Measurements from ENCODE around the gene TGIF1.
"Not testable (repeated sequence)": the region's sequence is repeated elsewhere in the genome, so short reads cannot be mapped to it uniquely, and the experiment has no call there.

The TGIF1 gene

DNA sequence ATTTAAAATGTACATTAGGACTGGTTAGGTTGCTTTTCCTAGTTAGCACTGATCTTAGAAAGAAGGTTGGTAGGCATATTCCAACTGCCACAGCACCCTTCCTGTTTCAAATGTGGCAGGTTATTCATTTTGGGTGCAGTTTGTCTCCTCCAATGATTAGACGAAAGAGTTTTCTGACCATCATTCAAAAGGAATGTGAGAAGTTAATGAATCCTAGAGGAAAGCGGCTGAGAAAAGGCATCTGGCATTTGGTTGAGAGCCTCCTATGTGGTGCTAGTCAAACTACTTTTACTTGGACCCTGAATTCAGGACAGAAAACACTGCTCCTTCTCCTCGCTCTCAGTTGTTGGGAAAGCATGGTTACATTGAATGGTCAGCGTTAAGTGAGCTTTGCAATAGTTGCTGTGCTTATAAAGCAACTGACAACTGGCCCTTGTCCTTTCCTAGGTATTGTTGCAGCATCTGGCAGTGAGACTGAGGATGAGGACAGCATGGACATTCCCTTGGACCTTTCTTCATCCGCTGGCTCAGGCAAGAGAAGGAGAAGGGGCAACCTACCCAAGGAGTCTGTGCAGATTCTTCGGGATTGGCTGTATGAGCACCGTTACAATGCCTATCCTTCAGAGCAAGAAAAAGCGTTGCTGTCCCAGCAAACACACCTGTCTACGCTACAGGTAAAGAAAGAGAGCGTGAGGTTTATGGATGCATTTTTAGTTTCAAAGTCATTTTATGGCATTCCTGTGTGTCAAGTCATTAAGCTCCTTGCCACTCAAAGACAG lies 6.1 kb downstream of the TGIF1 start:
- no peak for DNase-seq (ENCODE audit: low read depth)

DNA sequence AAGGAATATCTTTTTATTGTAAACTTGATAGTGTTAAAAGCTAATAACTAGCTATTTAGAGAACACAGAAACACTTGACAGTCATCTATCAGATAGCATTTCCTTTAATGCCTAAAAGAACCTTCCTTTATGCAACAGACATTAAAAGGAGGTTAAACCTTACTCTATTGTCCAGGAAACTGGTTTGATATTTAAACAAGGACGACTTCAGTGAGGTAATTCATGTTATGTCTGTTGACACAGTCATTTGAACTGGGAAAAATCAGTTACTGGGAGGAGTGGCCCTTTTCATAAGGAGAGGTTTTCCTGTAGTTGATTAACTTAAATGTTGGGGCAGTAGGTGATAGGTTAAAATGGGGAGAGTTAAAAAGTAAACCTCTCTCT lies 6.7 kb downstream of the TGIF1 start:
- no peak for DNase-seq (ENCODE audit: low read depth)

DNA sequence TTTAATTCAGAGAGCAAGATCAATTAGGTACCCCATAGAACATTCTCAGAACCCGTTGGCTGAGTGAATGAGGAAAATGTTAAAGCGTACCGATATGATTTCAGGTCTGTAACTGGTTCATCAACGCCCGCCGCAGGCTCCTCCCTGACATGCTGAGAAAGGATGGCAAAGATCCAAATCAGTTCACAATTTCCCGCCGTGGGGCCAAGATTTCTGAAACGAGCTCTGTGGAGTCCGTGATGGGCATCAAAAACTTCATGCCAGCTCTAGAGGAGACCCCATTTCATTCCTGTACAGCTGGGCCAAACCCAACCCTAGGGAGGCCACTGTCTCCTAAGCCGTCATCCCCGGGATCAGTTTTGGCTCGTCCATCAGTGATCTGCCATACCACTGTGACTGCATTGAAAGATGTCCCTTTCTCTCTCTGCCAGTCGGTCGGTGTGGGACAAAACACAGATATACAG lies 7.3 kb downstream of the TGIF1 start:
- DNase-seq (ENCODE audit: low read depth): no peak

DNA sequence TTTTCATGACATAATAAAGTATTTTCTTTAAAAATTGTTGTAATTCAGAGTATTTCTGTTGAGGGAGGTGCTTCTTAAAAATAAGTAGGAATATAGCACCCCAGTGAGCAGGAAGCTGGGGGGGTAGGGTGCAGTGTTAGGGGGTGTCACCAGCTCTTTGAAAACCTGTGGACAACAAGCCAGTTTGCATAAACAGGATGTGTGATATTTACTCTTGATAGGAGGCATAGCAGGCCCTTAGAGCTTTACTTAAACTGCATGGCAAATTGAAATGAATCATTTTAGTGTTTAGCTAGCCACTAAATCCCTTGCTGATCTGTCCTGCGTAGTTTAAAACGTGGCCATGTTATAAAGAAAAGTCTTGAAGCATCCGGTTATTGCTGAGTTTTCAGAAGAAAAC lies 8.4 kb downstream of the TGIF1 start:
- no peak for DNase-seq (ENCODE audit: low read depth)

DNA sequence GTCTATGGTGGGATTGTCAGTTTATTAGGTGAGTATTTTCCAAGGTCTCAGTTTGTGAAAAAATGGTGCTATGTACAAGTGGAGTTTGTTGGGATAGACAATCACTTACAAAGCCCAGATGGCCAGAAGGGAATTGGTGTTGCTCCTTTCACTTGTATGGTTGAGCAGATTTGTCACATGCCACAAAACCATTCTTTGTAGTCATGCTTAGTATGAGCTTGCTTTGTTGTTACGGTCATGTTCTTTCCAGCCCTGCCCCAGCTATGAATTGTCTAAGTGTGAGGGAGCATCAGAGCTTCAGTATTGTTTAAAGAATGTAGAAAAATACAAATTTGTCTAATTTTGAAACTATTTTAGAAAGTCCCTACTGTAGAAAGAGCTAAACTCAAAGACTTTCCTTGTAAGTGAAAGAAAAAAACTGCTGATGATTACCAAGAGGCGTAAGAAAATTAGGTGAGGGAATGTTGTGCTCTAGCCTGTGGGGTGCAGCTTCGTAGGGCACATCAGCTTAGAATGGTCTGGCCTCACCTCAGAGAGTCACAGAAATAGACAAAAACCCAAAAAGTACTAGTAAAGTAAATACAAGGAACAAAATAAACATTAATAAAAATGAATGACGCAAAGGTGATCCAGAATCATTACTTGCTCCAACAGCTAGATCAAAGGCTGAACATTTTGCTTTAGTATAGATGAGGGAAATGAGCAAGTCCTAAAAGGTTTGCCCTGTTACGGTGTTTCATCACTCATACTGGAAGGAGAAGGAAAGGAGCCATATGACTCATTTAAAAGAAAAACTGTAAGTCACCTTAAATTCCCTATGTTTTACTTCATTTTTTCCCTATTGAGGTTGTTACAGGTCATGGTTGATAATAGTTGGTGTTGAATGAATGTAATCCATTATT lies 9.2 kb downstream of the TGIF1 start:
- DNase-seq (ENCODE audit: low read depth): no peak

DNA sequence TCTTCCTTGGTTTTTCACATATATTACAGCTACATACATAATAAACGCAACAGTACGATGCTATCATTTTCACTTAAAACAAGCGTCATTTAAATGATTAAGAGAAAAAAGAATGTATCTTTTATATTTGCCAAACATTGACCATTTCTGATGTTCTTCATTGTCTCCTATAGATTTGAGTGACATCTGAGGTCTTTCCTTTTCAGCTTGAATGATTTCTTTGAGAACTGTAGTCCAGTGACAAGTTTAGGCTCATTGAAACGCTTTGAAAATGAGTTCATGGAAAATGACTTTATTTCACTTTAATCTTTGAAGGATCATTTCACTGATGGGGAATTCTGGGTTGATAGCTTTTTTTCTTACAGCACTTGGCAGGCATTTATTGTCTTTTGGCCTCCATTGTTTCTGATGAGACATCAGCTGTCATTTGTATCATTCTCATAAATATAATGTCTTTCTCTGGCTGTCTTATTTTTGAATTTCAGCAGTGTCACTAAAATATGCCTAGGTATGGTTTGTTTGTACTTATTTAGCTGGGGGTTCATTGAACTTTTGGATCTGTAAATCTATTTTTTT lies 10.9 kb downstream of the TGIF1 start:
- DNase-seq (ENCODE audit: low read depth): no peak

DNA sequence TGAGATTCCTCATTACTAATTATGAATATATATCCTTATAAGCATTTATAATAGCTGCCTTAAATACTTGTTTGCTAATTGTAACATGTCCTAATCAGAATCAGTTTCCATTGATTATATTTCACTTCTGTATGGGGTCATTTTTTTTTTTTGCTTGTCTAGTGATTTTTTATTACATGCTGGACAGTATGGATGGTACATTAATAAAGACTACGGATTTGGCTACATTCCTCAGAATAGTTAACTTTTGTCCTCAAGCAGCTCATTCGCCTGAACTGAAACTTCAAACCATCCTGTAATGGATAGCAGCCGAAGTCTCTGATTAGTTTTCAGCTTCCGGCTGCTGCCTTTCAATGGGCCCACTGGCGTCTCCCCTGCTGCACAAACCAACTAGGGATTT lies 11.7 kb downstream of the TGIF1 start:
- DNase-seq (ENCODE audit: low read depth): no peak

DNA sequence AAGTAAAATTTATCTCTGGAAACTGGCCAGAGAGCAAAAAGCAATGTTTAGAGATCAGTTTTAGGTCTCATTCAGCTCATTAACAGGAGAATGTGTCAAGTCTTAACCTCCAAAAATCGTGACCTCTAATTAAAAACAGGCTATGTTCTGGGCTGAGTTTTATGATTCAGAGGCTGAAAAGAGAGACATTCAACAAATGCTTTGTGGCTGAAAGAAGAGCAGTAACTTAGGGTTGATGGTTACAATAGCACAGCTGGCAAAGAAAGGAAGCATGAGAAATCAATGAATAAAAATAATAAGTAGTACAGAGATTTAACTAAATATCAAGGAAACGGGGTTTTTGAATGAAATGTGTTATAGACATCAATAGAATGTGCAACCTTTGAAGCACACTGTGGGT lies 13.1 kb downstream of the TGIF1 start:
- DNase-seq (ENCODE audit: low read depth): no peak

DNA sequence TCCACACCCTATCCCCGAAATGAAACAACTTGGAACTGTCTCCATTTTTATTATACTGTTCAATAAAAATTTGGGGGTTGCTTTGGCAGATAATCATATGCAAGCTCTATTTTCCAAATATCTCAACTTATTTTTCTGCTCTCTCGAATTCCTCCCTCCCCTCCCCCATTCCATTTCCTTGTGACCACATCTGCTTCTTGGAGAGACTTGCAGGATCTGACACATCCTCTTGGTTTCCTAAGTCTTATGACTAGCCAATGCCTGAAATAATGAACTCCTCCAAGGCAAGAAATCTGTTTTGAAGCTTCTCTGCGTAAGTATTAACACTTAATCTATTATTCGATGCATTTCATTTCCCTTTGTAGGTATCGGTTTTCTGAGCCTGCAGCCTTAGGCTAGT lies 16.1 kb downstream of the TGIF1 start:
- DNase-seq (ENCODE audit: low read depth): no peak

DNA sequence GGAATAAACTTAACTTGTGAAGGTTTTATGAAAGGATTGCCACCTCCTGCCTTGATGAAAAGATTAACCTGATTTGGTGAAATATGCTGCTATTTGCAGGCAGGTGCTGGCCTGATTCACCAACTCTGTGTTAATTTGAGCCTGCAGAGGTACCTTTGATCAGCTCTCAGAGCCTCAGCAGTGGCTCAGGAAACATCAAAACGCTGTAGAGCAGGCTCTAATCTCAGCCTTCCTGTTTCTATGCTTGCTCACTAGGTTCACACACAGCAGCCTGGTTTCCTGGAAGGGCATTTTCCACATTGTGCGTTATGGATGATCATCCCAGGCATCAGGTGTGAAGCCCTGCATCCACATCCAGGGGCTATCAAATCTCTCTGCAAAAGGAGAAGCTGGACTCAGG lies 16.9 kb downstream of the TGIF1 start:
- no peak for DNase-seq (ENCODE audit: low read depth)

DNA sequence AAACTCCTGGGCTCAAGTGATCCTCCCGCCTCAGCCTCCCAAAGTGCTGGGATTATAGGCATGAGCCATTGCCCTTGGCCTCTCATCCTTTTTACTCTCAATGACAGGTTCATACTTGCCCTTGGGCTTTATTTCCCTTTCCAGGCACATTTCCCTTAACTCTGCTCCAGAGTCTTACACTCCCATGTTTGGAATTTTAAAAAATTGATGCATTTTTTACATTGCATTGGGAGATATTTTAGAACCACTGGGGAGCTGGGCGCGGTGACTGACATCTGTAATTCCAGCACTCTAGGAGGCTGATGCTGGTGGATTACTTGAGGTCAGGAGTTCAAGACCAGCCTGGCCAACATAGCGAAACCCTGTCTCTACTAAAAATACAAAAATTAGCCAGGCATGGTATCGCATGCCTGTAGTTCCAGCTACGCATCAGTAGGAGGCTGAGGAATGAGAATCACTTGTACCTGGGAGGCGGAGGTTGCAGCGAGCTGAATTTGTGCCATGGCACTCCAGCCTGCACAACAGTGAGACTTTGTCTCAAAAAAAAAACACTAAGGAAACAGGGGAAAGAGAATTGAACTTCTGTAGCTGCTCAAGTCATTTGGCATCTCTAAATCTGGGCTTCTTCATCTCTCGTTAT lies 18.2 kb downstream of the TGIF1 start:
- DNase-seq (ENCODE audit: low read depth): no peak

DNA sequence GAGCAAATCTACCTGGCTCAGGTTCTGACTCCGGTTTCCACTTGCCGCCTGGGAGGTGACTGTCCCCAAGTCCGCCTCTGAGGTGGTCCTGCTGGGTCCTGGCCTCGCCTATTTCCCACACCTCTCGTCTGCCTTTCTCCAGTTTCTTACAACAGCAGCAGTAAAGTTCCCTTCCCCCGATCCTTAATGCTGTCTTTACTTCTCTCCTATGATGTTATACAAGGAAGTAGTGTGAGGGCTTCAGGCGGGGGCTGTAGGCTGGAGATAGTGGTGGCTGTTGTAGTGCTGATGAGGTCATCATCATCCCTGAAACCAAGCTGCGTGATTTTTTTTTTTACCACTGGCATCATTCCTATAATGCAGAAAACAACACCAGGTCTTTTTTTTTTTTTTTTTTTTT lies 18.9 kb downstream of the TGIF1 start:
- DNase-seq (ENCODE audit: low read depth): no peak

DNA sequence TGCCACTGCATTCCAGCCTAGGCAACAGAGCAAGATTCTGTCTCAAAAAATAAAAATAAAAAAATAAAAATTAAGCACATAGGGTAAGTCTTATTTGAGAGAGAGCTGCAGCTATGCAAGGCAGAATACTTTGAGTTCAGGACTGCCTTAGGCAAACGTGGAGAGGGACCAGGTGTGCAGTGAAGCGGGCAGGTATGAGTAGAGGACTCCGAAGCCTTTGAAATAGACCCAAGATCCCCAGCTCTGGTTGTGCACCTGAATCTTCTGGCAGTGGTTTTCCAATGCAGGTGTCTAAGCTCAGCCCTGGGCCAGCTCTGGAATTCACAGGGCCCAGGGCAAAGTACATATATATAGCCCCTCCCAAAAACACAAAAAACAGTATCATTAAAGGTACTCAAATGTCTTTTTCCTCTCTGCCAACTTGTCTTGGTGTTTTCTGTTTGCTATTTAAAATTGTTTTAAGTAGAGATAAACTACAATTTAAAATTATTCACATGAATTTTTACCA lies 21.2 kb downstream of the TGIF1 start:
- no peak for DNase-seq (ENCODE audit: low read depth)

DNA sequence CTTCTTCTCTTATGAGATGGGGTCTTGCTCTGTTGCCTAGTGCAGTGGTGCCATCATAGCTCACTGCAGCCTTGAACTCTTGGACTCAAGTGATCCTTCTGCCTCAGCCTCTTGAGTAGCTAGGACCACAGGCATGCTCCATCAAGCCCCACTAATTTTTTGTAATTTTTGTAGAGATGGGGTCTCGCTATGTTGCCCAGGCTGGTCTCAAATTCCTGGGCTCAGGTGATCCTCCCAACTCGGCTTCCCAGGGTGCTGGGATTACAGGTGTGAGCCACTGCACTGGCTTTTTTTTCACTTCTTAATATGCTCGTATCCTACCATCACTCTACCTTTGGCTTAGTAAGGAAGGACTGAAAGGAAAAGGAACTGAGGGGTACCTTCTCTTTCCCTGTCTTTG lies 22.1 kb downstream of the TGIF1 start:
- not testable (repeated sequence) for DNase-seq (ENCODE audit: low read depth)

DNA sequence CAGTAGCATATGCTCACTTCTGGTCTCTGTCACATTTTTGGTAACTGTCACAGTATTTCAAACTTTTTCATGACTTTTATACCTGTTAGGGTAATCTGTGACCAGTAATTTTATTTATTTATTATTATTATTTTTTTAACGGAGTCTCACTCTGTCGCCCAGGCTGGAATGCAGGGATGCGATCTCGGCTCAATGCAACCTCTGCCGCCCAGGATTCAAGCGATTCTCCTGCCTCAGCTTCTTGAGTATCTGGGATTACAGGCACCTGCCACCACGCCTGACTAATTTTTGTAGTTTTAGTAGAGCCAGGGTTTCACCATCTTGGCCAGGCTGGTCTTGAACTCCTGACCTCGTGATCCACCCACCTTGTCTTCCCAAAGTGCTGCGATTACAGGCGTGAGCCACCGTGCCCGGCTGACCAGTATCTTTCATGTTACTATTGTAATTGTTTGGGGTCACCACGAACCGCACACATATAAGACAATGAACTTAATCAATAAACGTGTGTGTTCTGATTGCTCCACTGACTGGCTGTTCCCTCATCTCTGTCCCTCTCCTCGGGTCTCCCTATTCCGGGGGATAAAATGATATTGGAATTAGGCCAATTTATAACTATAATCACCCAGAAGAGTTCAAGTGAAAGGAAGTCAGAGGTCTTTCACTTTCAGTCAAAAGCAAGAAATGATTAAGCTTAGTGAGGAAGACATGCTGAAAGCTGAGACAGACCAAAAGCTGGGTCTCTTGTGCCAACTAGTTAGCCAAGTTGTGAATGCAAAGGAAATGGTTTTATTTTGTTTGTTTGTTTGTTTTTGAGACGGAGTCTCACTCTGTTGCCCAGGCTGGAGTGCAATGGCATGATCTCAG lies 22.9 kb downstream of the TGIF1 start:
- no peak for DNase-seq (ENCODE audit: low read depth)

DNA sequence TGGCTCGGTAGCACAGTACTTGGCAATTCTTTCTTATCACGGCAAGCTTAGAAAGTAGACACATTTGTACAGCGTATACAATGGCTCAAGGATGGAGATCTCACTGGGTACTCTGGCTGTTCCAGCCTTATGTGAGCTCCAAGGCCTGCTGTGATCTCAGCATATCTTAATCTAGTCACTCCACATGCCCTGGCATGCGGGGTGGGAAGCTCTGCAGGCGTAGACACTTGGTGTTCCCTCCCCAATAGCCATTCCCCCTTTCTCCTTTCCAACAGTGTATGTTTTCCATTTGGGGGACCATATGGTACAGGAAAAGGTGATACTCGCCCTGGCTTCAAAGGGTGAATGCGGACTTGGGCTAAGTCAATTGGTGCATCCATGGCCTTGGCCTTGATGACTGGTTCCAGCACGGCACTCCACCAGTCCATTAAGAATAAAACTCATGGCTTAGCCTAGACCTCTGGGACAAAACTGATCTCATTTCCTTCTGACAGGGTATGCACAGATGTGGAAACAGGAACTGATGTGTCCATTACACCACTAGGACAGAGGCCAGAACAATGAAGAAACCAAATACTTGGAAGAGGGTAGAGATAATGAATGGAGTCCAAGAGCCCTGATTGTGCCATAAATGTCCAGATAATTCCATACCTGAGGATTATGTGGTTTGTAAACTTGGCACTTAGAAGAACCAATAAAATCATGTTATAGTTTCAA lies 28.4 kb downstream of the TGIF1 start:
- DNase-seq (ENCODE audit: low read depth): no peak

DNA sequence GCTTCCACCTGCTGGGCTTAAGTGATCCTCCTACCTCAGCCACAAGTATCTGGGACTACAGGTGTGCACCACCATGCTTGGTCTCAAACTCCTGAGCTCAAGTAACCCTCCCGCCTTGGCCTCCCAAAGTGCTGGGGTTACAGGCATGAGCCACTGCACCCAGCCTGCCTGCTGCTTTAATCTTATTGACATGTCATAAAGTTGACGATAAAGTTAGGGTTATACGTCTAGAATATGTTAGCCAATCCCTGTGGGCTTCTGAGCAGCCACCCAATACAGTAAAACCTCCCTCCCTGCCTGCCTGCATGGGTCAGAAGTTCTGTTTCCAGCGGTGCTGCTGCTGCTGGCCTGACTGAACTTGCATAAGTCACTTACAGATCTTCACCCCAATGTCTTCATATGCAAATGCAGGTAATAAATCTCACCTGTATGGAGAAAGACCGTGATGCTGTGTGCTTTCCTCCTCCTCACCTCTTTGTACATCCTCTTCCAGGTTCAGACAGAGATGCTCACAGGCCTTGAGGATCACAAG lies 30.1 kb downstream of the TGIF1 start:
- no peak for DNase-seq (ENCODE audit: low read depth)

DNA sequence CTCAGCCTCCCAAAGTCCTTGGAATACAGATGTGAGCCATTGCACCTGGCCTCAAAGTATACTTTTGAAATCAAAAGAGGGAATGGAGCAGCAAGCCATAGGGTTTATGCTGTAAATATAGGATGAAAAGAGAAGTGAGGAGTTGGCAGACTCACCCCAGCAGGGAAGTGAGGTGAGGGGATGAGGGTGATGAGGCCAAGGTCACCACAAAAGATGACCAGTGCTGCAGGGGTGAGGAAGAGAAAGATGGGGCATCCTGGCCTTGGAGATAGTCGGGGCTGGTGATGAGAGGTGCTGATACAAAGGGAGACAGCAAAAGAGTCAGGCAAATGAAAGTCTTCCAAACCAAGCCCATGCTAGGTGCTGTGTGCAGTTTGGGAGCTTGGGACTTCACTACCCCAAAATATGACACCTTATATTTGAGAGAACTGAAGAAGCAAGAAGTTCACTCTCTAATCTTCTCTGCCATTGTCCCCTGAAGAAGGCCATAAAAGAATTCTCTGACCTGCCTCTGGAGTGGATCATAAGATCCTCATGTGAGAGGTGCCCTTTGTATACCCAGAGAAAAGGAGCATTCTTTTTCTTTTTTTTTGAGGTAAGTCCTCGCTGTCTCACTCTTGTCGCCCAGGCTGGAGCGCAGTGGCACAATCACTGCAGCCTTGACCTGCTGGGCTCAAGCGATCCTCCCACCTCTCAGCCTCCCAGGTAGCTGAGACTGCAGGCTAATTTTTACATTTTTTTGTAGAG lies 31.0 kb downstream of the TGIF1 start:
- no peak for DNase-seq (ENCODE audit: low read depth)

DNA sequence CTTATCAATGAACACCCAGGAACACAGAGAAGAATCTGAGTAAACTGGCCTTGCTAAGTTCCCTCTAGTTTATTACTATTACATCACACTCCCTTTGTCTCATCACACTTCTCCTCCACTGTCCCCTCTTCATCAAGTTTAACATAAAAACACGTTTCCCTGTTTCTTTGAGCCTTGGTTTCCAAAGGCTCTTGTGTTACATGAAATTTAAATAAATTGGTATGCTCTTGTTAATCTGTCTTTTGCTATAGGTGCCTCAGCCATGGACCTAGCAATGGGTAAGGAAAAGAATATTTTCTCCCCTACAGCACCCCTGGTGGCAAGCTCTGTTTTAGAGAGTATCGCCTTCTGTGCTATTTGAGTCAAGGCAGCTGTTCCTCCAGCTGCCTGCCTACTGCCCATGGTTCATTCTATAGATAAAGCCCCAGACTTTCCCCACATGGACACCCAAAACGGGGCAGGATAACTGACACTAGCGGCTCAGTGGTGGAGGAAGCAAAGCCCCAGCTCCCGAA lies 31.8 kb downstream of the TGIF1 start:
- DNase-seq (ENCODE audit: low read depth): peak; percentile 7
